ENCODE measurements around the gene BCAR3.

- TF ChIP-seq, protein P1, sequence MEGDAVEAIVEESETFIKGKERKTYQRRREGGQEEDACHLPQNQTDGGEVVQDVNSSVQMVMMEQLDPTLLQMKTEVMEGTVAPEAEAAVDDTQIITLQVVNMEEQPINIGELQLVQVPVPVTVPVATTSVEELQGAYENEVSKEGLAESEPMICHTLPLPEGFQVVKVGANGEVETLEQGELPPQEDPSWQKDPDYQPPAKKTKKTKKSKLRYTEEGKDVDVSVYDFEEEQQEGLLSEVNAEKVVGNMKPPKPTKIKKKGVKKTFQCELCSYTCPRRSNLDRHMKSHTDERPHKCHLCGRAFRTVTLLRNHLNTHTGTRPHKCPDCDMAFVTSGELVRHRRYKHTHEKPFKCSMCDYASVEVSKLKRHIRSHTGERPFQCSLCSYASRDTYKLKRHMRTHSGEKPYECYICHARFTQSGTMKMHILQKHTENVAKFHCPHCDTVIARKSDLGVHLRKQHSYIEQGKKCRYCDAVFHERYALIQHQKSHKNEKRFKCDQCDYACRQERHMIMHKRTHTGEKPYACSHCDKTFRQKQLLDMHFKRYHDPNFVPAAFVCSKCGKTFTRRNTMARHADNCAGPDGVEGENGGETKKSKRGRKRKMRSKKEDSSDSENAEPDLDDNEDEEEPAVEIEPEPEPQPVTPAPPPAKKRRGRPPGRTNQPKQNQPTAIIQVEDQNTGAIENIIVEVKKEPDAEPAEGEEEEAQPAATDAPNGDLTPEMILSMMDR (IDR thresholded peaks at IDR 0.05), result no peak
- TF ChIP-seq POLR2A (IDR thresholded peaks at IDR 0.05), result no peak
Measured at GRCh38 chr1:93652323-93652949, 29.2 kb downstream of the BCAR3 start.

Measured in Peyer's patch (tissue), 4 donors.